NB4 (cell line): ENCODE results near the gene FAM47C.
"Not testable (repeated sequence)": the region's sequence is repeated elsewhere in the genome, so short reads cannot be mapped to it uniquely, and the experiment has no call there.

Experiments
- CTCF ChIP-seq: IDR thresholded peaks from one replicate; pipeline ENCODE4 v1.5.1; 2012; ENCODE audit warnings: low read depth, low read length
- POLR2A ChIP-seq: IDR thresholded peaks from 2 replicates; pipeline ENCODE4 v1.6.1; 2011; ENCODE audit warnings: mild to moderate bottlenecking; ENCODE audit not compliant: insufficient read length; ENCODE audit errors: extremely low read depth

GRCh38 chrX:37042956-37043885 lies 35.1 kb downstream of the FAM47C start:
- not testable (repeated sequence) for TF ChIP-seq CTCF, POLR2A
